Measurements from ENCODE around the gene VPS25.
A peak's percentile ranks its signal among the peaks of the same experiment; 100 is the strongest.

The VPS25 gene

DNA sequence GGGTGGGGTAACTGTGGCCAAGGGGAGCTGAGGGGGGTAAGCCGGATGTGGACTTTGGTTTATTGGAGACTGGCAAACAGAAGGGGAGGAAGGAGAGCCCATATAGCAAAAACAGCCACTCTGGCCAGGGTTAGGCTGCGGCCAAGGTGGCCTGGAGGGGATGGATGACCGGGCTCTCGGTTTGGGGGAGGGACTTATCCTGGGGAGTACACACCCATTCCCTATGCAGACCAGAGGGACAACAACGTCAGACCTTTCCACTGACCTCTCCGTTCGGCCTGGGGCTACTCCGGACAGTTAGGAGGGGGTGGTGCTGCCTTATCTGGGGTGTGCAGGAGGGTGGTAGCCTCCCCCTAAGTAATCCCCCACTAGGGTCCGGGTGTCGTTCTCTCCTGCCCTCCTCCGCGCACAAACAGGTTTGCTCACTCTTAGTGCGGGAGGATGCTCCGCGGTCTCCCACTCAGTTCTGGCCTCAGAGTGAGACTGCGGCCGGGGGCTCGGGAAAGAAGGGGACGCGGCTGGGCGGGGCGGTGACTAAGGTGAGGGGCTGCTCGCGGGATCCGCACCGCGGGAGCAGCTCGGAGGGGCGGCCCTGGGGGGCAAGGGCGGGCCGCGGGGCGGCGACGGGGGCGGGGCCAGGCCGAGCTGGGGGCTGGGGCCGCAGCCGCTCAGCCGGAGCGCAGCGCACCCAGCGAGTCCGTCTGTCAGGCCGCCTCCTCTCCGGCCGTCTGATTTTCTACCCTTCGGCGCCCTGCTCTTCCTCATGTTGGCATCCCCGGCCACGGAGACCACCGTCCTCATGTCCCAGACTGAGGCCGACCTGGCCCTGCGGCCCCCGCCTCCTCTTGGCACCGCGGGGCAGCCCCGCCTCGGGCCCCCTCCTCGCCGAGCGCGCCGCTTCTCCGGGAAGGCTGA is 6.9 kb downstream of the VPS25 start, which contains the start of gene WNK4:
WNK4 (plus strand) TSS at position 675 of the 915 bp plus-strand sequence; CDS start at position 764, 89 bp downstream.
- Mint-ChIP-seq H3K4me1 (ENCODE audit: low read depth) (peaks cover 45% of the 10 kb centered on the region), H3K9me3 (no peaks in the 10 kb centered on the region), H3K27me3 (peaks cover 63% of the 10 kb centered on the region), H3K36me3 (ENCODE audit: low read depth) (peaks cover 47% of the 10 kb centered on the region), H3K27ac (no peak within 1 kb of the TSS), H3K4me3 (no peak within 1 kb of the TSS)
- intact Hi-C loops (cut with micrococcal nuclease): no loop called here

DNA sequence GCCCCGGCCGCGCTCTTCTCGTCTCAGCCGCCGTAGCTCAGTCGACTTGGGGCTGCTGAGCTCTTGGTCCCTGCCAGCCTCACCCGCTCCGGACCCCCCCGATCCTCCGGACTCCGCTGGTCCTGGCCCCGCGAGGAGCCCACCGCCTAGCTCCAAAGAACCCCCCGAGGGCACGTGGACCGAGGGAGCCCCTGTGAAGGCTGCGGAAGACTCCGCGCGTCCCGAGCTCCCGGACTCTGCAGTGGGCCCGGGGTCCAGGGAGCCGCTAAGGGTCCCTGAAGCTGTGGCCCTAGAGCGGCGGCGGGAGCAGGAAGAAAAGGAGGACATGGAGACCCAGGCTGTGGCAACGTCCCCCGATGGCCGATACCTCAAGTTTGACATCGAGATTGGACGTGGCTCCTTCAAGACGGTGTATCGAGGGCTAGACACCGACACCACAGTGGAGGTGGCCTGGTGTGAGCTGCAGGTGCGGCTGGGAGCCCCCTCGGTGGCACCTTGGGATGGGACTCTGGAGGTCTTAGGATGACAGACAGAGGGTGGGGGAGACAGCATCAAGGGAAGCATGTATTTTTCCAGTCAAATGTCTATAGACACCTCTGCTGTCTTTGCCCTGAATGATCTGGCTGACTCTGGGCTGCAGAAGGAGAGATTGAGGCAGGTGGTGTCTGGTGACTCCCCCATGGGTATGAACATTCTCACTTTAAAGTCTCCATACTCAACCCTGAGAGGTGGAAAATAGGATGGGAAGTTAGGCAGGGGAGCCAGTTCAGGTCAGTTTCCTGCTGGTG is 7.8 kb downstream of the VPS25 start:
- peaks cover 45% of the 10 kb centered on the region for H3K4me1 Mint-ChIP-seq (ENCODE audit: low read depth)
- intact Hi-C loops (cut with micrococcal nuclease): no loop called here
- no peak overlapping the region for H3K4me3 Mint-ChIP-seq
- H3K36me3 Mint-ChIP-seq (ENCODE audit: low read depth): peaks cover 40% of the 10 kb centered on the region
- no peak overlapping the region for H3K27ac Mint-ChIP-seq
- peaks cover 71% of the 10 kb centered on the region for H3K27me3 Mint-ChIP-seq
- H3K9me3 Mint-ChIP-seq: no peaks in the 10 kb centered on the region

DNA sequence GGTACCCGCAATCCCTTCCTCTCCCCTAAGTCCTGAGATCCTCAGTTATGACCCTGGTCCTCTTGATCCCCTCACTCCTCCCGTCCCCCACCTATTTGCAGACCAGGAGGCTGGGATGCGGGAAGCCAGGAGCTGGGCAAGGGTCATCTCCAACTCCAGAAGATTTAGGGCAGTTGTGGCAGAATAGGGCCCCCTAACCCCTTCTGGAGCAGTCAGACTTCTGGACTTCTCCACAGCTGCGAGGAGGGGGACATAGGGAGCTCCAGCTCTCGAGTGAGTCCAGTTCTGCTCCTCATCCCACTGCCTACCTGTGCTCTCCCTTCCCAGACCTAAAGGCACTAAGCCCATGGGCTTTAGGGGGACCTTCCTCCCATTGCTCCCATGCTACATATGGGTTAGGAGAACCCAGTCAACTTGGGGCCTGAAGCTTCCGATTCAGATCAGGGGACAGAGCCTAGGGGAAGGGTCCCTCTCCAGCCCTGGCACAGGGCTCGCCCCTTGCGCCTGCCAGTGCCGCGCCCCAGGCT is 8.5 kb downstream of the VPS25 start:
- Mint-ChIP-seq H3K9me3 (no peaks in the 10 kb centered on the region), H3K4me3 (no peak overlapping the region), H3K36me3 (ENCODE audit: low read depth) (peaks cover 33% of the 10 kb centered on the region), H3K27me3 (peaks cover 77% of the 10 kb centered on the region), H3K27ac (no peak overlapping the region), H3K4me1 (ENCODE audit: low read depth) (peaks cover 45% of the 10 kb centered on the region)
- intact Hi-C loops (cut with micrococcal nuclease): no loop called here

DNA sequence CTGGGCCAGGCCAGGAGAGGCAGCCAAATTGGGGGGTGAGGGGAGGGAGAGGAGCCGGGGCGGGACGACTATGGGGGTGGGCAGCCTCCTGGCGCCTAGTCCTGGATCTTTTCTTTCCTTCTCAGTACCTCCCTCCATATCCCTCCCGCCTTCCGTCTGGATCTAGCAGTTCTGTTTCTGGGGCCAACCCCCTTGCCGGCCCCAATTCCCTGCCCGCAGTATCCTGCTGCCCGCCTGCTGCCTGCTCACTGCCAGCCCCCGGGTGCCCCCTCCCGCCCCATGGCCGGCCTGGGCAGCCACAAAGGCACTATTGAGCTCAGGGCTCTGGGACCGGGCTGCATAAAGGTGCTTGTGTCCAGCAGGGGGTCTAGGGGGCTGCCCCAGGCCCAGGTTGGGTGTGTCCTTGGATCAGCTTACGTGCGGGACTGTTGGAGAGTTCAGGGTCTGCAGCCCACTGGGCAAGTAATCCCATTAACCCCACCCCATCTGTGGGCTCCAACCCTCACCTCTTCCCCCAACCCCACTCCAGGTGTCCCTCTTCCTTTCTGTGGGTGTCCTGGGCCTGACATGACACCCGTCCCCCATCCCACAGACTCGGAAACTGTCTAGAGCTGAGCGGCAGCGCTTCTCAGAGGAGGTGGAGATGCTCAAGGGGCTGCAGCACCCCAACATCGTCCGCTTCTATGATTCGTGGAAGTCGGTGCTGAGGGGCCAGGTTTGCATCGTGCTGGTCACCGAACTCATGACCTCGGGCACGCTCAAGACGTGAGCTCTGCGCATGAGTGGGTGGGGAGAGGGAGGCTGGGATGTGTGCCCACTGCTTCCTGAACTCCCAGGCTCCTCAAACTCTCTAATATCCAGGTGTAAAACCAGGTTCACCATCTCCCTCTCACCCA is 9.2 kb downstream of the VPS25 start:
- H3K9me3 Mint-ChIP-seq: no peaks in the 10 kb centered on the region
- H3K4me3 Mint-ChIP-seq: no peak overlapping the region
- H3K27me3 Mint-ChIP-seq: peaks cover 83% of the 10 kb centered on the region
- no peak overlapping the region for H3K27ac Mint-ChIP-seq
- H3K4me1 Mint-ChIP-seq (ENCODE audit: low read depth): peaks cover 48% of the 10 kb centered on the region
- peaks cover 28% of the 10 kb centered on the region for H3K36me3 Mint-ChIP-seq (ENCODE audit: low read depth)
- intact Hi-C loops (cut with micrococcal nuclease): no loop called here

DNA sequence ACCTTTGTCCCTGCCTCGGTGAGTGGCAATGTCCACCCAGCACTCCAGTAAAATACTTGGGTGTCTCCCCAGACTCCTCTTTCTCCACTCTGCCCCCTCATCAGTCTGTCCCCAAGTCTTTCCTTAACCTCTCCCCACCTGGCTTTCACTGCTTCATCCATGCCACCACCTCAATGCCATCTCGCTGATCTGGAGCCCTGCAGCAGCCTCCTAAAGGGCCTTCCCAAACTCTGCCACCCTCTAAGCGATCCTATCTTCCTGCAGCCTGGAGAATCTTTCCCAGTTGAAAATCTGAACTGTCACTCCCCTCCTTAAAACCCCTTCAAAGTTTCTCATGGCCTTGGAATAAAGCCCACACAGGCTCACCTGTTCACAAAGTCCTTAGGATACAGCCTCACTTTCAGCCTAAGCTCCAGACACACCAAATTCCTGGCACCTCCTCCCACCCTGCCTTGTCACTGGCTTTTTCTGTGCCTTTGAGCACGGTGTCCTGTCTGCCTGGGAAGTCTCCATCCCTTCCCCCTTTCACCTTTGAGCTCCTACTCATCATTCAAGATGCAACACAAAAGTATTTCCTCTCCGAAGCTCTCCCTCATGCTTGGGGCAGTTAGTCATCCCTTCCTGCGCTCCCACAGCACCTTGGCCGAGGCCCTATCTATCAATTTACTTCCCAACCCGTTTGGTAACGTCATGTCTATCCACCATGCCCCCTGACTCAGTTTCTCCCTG is 10.0 kb downstream of the VPS25 start:
- Mint-ChIP-seq H3K27me3 (peaks cover 91% of the 10 kb centered on the region), H3K4me1 (ENCODE audit: low read depth) (peaks cover 52% of the 10 kb centered on the region), H3K27ac (no peak overlapping the region), H3K36me3 (ENCODE audit: low read depth) (peaks cover 19% of the 10 kb centered on the region), H3K4me3 (no peak overlapping the region), H3K9me3 (no peaks in the 10 kb centered on the region)
- intact Hi-C loops (cut with micrococcal nuclease): no loop called here

DNA sequence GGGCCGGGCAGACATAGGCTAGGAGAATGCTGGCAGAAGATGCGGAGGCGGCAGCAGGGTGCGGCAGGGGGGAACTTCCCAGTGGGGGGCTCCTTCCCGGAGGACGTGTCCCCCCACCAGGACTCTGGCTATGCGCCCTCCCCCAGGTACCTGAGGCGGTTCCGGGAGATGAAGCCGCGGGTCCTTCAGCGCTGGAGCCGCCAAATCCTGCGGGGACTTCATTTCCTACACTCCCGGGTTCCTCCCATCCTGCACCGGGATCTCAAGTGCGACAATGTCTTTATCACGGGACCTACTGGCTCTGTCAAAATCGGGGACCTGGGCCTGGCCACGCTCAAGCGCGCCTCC is 10.5 kb downstream of the VPS25 start:
- Mint-ChIP-seq H3K27me3 (peaks cover 96% of the 10 kb centered on the region), H3K4me3 (no peak overlapping the region), H3K4me1 (ENCODE audit: low read depth) (peaks cover 52% of the 10 kb centered on the region), H3K9me3 (no peaks in the 10 kb centered on the region), H3K27ac (no peak overlapping the region), H3K36me3 (ENCODE audit: low read depth) (peaks cover 14% of the 10 kb centered on the region)
- intact Hi-C loops (cut with micrococcal nuclease): no loop called here

DNA sequence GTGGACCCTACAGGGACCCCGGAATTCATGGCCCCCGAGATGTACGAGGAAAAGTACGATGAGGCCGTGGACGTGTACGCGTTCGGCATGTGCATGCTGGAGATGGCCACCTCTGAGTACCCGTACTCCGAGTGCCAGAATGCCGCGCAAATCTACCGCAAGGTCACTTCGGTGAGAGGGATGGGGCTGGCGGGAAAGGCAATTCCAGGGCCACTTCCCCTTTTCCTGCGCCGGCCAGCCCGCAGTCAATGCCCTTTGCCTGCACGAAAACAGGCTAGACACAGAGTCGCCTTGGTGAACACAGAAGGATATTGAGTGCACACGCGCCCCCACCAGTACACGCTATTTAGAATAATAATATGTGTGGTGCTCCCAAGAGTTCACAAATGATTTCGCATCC is 11.2 kb downstream of the VPS25 start:
- H3K27me3 Mint-ChIP-seq: peaks cover 95% of the 10 kb centered on the region
- no peak overlapping the region for H3K27ac Mint-ChIP-seq
- peaks cover 8% of the 10 kb centered on the region for H3K36me3 Mint-ChIP-seq (ENCODE audit: low read depth)
- H3K9me3 Mint-ChIP-seq: no peaks in the 10 kb centered on the region
- peaks cover 47% of the 10 kb centered on the region for H3K4me1 Mint-ChIP-seq (ENCODE audit: low read depth)
- intact Hi-C loops (cut with micrococcal nuclease): no loop called here
- no peak overlapping the region for H3K4me3 Mint-ChIP-seq

DNA sequence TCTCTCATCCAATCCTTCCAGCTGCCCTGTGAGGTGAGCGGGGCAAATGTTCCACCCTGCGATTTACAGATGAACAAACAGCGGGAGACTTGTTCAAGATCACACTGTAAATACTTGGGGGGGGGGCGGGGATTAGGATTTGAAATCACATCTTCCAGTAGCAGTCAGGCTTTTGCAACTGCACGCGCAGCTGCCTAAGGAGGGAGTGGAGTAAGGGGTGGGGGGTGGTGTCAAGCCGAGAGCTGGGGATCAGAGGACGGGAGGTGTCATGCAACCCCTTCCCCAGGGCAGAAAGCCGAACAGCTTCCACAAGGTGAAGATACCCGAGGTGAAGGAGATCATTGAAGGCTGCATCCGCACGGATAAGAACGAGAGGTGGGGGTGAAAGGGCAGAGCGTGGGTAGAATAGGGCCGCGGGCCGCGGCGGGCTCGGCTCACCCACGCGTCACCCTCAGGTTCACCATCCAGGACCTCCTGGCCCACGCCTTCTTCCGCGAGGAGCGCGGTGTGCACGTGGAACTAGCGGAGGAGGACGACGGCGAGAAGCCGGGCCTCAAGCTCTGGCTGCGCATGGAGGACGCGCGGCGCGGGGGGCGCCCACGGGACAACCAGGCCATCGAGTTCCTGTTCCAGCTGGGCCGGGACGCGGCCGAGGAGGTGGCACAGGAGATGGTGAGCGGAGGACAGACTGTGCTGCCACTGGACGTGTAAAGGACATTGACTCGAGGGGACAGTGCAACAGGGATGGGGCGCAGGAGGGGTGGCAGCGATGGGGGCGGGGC is 11.8 kb downstream of the VPS25 start:
- peaks cover 41% of the 10 kb centered on the region for H3K4me1 Mint-ChIP-seq (ENCODE audit: low read depth)
- no peak overlapping the region for H3K27ac Mint-ChIP-seq
- H3K9me3 Mint-ChIP-seq: no peaks in the 10 kb centered on the region
- H3K4me3 Mint-ChIP-seq: peak overlapping the region; percentile 17
- H3K27me3 Mint-ChIP-seq: peaks cover 93% of the 10 kb centered on the region
- H3K36me3 Mint-ChIP-seq (ENCODE audit: low read depth): peaks cover 2% of the 10 kb centered on the region
- intact Hi-C loops (cut with micrococcal nuclease): no loop called here

DNA sequence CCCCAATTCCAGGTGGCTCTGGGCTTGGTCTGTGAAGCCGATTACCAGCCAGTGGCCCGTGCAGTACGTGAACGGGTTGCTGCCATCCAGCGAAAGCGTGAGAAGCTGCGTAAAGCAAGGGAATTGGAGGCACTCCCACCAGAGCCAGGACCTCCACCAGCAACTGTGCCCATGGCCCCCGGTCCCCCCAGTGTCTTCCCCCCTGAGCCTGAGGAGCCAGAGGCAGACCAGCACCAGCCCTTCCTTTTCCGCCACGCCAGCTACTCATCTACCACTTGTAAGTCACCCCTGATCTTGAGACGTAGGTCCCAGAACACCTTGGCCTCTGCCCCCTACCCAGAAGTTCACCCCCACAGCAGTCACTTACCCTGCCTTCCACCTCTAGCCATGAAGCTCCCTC is 14.0 kb downstream of the VPS25 start:
- Mint-ChIP-seq H3K27ac (no peak overlapping the region), H3K27me3 (peaks cover 83% of the 10 kb centered on the region), H3K4me1 (ENCODE audit: low read depth) (peaks cover 38% of the 10 kb centered on the region), H3K4me3 (no peak overlapping the region), H3K9me3 (no peaks in the 10 kb centered on the region), H3K36me3 (ENCODE audit: low read depth) (no peaks in the 10 kb centered on the region)
- intact Hi-C loops (cut with micrococcal nuclease): no loop called here

DNA sequence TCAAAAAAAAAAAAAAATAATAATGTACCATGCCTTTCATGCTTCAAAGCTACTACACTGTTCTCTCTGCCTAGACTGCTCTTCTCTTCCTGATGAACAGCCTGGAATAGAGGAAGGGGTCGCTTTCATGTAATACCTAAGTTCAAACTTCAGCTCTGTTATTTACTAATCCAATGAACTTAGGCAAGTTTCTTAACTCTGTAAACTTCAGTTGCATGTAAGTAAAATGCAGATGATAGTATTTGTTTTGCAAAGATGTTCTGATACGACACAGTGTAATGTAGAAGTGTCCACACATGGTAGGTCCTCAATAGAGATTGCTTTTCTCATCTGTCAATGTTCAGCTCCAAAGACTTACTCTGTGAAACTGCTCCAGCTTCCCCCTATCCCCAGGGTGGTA is 18.7 kb downstream of the VPS25 start:
- H3K4me1 Mint-ChIP-seq (ENCODE audit: low read depth): peaks cover 28% of the 10 kb centered on the region
- H3K27ac Mint-ChIP-seq: no peak overlapping the region
- peaks cover 14% of the 10 kb centered on the region for H3K36me3 Mint-ChIP-seq (ENCODE audit: low read depth)
- no peak overlapping the region for H3K4me3 Mint-ChIP-seq
- H3K9me3 Mint-ChIP-seq: no peaks in the 10 kb centered on the region
- H3K27me3 Mint-ChIP-seq: peaks cover 41% of the 10 kb centered on the region
- intact Hi-C loops (cut with micrococcal nuclease): no loop called here

DNA sequence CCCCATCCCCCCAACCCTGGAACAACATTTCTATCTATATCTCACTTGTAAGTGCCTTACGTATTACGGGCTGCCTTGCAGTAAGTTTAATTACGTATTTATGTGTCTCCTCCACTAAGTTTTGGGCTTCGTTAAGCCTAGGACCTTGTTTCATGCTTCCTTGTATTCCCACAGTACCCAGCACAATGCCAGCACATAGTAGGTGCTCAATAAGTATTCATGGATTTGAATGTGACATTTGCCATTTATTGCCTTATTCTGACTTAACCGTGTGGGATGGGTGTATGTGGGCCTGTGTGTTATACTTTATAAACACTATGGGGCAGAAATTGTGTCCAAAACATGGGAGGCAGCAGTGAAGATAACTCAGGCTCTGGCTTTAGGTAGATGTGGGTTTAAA is 19.3 kb downstream of the VPS25 start:
- Mint-ChIP-seq H3K4me3 (no peak overlapping the region), H3K27me3 (peaks cover 35% of the 10 kb centered on the region), H3K9me3 (no peaks in the 10 kb centered on the region), H3K4me1 (ENCODE audit: low read depth) (peaks cover 27% of the 10 kb centered on the region), H3K27ac (no peak overlapping the region), H3K36me3 (ENCODE audit: low read depth) (peaks cover 14% of the 10 kb centered on the region)
- intact Hi-C loops (cut with micrococcal nuclease): no loop called here

DNA sequence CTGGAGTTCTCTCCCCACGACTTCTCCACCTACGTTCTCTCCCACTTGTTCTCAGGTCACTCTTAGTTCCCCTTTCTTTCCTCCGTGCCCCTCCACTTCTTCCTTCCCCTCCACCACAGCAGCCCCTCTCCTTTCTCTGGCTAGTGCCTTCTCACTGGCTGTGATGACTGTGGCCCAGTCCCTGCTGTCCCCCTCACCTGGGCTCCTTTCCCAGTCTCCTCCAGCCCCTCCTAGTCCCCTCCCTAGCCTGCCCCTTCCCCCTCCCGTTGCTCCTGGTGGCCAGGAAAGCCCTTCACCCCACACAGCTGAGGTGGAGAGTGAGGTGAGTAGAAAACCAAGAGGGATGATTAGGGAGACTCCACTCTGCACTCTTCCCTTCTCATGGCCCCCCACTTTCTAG is 21.8 kb downstream of the VPS25 start:
- peaks cover 15% of the 10 kb centered on the region for H3K27me3 Mint-ChIP-seq
- H3K27ac Mint-ChIP-seq: peak overlapping the region; percentile 33
- peaks cover 30% of the 10 kb centered on the region for H3K4me1 Mint-ChIP-seq (ENCODE audit: low read depth)
- H3K9me3 Mint-ChIP-seq: no peaks in the 10 kb centered on the region
- intact Hi-C loops (cut with micrococcal nuclease): no loop called here
- H3K4me3 Mint-ChIP-seq: no peak overlapping the region
- H3K36me3 Mint-ChIP-seq (ENCODE audit: low read depth): peaks cover 14% of the 10 kb centered on the region

All from dendritic cell treated with granulocyte-macrophage colony-stimulating factor and Interleukin-4, amounts not matched to agents 40 ng/mL and 50 ng/mL, for 4 days (primary cell).